ENCODE data around the gene COG1.

COG1 gene

DNA sequence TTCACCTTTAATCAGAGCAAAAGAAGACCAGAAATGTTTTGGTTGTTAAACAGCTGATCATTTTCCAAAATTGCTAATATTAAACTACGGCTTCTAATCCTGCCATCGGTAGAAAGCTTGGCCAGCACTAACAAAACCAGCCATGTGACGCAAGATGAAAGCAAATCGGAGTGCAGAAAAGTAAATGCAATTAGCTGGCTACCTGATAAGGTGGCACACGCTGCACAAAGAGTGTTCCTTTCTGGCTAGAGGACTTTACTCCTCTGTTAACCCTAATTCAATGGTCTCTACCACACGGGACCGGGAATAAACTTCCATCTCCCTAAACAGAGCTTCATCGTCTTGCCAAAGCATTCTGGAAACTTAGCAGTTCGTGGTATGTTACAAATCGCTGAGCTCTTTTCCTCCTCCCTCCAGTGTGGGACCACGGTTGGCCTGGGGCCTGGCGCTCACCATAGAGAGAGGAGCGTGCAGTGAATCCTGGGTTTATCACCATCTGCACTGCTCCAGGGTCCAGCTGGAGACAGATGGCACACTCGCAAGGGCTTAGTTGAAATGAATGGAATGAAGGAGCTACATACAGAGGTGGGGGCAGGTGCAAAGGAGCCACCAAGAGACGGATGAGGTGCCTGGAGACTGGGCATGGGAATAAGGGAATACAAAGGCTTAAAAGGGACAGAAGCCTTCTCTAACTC lies 10.1 kb upstream of the COG1 start:
- H2AFZ ChIP-seq (ENCODE audit: low read length): no peak overlapping the region
- no peaks in the 10 kb centered on the region for H3F3A ChIP-seq (ENCODE audit: insufficient read depth, low read length)
- TF ChIP-seq, protein P1, sequence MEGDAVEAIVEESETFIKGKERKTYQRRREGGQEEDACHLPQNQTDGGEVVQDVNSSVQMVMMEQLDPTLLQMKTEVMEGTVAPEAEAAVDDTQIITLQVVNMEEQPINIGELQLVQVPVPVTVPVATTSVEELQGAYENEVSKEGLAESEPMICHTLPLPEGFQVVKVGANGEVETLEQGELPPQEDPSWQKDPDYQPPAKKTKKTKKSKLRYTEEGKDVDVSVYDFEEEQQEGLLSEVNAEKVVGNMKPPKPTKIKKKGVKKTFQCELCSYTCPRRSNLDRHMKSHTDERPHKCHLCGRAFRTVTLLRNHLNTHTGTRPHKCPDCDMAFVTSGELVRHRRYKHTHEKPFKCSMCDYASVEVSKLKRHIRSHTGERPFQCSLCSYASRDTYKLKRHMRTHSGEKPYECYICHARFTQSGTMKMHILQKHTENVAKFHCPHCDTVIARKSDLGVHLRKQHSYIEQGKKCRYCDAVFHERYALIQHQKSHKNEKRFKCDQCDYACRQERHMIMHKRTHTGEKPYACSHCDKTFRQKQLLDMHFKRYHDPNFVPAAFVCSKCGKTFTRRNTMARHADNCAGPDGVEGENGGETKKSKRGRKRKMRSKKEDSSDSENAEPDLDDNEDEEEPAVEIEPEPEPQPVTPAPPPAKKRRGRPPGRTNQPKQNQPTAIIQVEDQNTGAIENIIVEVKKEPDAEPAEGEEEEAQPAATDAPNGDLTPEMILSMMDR (IDR thresholded peaks at IDR 0.05; ENCODE audit: low read length): no peak
- TF ChIP-seq EZH2 (IDR thresholded peaks at IDR 0.05; ENCODE audit: borderline replicate concordance, low read length): no peak
- H3K4me1 ChIP-seq (ENCODE audit: insufficient read depth, low read length, severe bottlenecking): no peaks in the 10 kb centered on the region
- H3K9me3 ChIP-seq (ENCODE audit: low read length): no peaks in the 10 kb centered on the region
- H3K4me2 ChIP-seq (ENCODE audit: low read length): no peak overlapping the region
- H3K27ac ChIP-seq (ENCODE audit: low read depth, low read length, poor library complexity, severe bottlenecking): no peak overlapping the region
- H3K4me3 ChIP-seq (ENCODE audit: low read depth, low read length, poor library complexity, severe bottlenecking): no peak overlapping the region
- H3K9me2 ChIP-seq (ENCODE audit: low read depth, low read length): no peaks in the 10 kb centered on the region
- H3K9ac ChIP-seq (ENCODE audit: low read length): no peak overlapping the region
- H4K20me1 ChIP-seq (ENCODE audit: insufficient read depth, low read length): no peaks in the 10 kb centered on the region
- no peaks in the 10 kb centered on the region for H3K36me3 ChIP-seq (ENCODE audit: insufficient read depth, low read length)
- H3K79me2 ChIP-seq (ENCODE audit: insufficient read depth, low read length): no peaks in the 10 kb centered on the region
- no peaks in the 10 kb centered on the region for H3K27me3 ChIP-seq (ENCODE audit: insufficient read depth, low read length)

DNA sequence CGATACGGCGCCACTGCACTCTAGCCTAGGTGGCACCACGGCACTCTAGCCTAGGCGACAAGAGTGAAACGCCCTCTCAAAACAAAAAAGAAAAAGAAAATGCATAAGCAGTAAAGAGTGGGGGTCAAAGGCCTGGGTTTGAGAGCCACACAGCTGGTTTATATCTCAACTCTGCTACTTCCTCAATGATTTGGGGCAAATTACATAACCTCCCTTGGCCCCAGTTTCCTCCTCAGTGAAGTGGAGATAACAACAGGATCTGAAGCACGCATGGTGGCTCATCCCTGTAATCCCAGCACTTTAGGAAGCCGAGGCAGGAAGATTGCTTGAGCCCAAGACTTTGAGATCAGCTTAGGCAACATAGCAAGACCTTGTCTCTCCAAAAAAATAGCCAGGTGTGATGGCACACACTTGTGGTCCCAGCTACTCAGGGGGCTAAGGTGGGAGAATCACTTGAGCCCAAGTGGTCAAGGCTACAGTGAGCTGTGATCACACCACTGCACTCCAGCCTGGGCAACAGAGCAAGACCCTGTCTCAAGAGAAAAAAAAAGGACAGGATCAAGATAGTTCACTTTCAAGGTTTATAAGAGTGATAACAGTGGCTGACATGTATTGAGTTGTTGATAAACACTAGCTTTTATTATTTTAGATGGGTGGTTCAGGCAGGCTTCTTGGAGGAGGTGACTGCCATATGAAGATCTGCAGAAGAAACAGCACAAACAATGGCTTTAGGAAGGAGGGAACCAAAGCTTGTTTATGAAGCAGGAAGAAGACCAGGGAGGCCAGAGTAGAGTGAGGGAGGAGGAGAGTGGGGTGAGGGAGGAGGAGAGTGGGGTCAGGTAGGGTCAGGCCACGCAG lies 8.5 kb upstream of the COG1 start:
- no peaks in the 10 kb centered on the region for H3K9me3 ChIP-seq (ENCODE audit: low read length)
- H3K27ac ChIP-seq (ENCODE audit: low read depth, low read length, poor library complexity, severe bottlenecking): no peak overlapping the region
- no peaks in the 10 kb centered on the region for H4K20me1 ChIP-seq (ENCODE audit: insufficient read depth, low read length)
- H3K4me3 ChIP-seq (ENCODE audit: low read depth, low read length, poor library complexity, severe bottlenecking): no peak overlapping the region
- H3K9ac ChIP-seq (ENCODE audit: low read length): no peak overlapping the region
- TF ChIP-seq, protein P1 (IDR thresholded peaks at IDR 0.05; ENCODE audit: low read length): no peak
- TF ChIP-seq EZH2 (IDR thresholded peaks at IDR 0.05; ENCODE audit: borderline replicate concordance, low read length): no peak
- no peaks in the 10 kb centered on the region for H3K27me3 ChIP-seq (ENCODE audit: insufficient read depth, low read length)
- no peak overlapping the region for H2AFZ ChIP-seq (ENCODE audit: low read length)
- no peaks in the 10 kb centered on the region for H3K79me2 ChIP-seq (ENCODE audit: insufficient read depth, low read length)
- no peaks in the 10 kb centered on the region for H3K4me1 ChIP-seq (ENCODE audit: insufficient read depth, low read length, severe bottlenecking)
- no peak overlapping the region for H3K4me2 ChIP-seq (ENCODE audit: low read length)
- no peaks in the 10 kb centered on the region for H3K9me2 ChIP-seq (ENCODE audit: low read depth, low read length)
- no peaks in the 10 kb centered on the region for H3K36me3 ChIP-seq (ENCODE audit: insufficient read depth, low read length)
- no peaks in the 10 kb centered on the region for H3F3A ChIP-seq (ENCODE audit: insufficient read depth, low read length)

DNA sequence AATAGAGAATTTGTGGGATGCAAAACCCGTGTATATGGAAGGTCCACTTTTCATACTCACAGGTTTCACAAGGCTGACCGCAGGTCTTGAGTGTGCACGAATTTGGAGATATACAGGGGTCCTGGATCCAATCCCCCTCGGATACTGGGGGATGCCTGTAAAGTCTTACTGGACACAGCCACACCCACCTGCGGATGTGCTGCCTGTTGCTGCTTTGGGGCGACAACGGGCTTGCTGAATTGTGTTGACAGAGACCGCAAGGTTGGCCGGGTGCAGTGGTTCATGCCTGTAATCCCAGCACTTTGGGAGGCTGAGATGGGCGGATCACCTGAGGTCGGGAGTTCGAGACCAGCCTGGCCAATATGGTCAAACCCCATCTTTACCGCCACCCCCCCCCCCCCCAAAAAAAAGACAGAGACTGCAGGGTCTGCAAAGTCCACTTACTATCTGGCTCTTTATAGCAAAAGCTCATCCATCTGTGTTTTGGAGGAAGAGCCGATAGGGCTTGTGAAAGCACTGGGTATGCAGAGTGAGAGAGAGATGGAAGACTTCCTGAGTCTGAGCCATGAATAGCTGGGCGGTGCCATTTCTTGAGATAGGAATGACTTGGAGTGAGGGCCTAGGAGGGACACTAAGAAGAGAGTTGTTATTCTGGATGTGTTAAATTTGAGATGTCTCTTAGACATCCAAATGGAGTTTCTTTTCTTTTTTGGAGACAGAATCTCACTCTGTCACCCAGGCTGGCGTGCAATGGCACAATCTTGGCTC lies 6.4 kb upstream of the COG1 start:
- no peaks in the 10 kb centered on the region for H4K20me1 ChIP-seq (ENCODE audit: insufficient read depth, low read length)
- no peak for TF ChIP-seq EZH2 (IDR thresholded peaks at IDR 0.05; ENCODE audit: borderline replicate concordance, low read length)
- TF ChIP-seq, protein P1 (IDR thresholded peaks at IDR 0.05; ENCODE audit: low read length): no peak
- no peak overlapping the region for H3K4me2 ChIP-seq (ENCODE audit: low read length)
- H3K4me3 ChIP-seq (ENCODE audit: low read depth, low read length, poor library complexity, severe bottlenecking): no peak overlapping the region
- H3K9ac ChIP-seq (ENCODE audit: low read length): no peak overlapping the region
- peaks cover 12% of the 10 kb centered on the region for H3K4me1 ChIP-seq (ENCODE audit: insufficient read depth, low read length, severe bottlenecking)
- H3K79me2 ChIP-seq (ENCODE audit: insufficient read depth, low read length): no peaks in the 10 kb centered on the region
- H3K9me3 ChIP-seq (ENCODE audit: low read length): no peaks in the 10 kb centered on the region
- H2AFZ ChIP-seq (ENCODE audit: low read length): no peak overlapping the region
- no peaks in the 10 kb centered on the region for H3K9me2 ChIP-seq (ENCODE audit: low read depth, low read length)
- H3K36me3 ChIP-seq (ENCODE audit: insufficient read depth, low read length): no peaks in the 10 kb centered on the region
- H3K27ac ChIP-seq (ENCODE audit: low read depth, low read length, poor library complexity, severe bottlenecking): no peak overlapping the region
- H3K27me3 ChIP-seq (ENCODE audit: insufficient read depth, low read length): no peaks in the 10 kb centered on the region
- H3F3A ChIP-seq (ENCODE audit: insufficient read depth, low read length): no peaks in the 10 kb centered on the region

Data from OCI-LY1 (cell line).